Measurements from ENCODE around the gene ZC3H7B.
"Not testable (repeated sequence)": the region's sequence is repeated elsewhere in the genome, so short reads cannot be mapped to it uniquely, and the experiment has no call there.

Gene ZC3H7B

DNA sequence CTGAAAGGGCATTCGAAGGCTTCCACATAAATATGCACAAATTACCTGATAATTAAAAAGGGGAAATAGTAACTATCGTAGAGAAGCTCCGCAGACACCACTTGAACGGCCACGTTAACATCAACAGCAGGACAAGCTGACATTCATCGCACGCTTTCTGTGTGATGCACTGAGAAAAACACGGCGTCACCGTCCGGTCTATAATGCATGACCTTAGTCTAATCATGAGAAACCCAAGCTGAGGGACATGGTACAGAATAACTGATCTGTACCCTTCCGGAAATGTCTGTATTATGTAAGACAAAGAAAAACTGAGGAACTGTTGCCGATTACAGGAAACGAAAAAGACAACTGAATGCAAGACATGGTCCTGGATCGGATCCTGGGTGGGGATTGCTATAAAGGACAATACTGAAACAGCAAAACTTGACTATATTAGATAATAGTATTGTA, 14.7 kb upstream of the ZC3H7B start:
- TF ChIP-seq, protein P1, sequence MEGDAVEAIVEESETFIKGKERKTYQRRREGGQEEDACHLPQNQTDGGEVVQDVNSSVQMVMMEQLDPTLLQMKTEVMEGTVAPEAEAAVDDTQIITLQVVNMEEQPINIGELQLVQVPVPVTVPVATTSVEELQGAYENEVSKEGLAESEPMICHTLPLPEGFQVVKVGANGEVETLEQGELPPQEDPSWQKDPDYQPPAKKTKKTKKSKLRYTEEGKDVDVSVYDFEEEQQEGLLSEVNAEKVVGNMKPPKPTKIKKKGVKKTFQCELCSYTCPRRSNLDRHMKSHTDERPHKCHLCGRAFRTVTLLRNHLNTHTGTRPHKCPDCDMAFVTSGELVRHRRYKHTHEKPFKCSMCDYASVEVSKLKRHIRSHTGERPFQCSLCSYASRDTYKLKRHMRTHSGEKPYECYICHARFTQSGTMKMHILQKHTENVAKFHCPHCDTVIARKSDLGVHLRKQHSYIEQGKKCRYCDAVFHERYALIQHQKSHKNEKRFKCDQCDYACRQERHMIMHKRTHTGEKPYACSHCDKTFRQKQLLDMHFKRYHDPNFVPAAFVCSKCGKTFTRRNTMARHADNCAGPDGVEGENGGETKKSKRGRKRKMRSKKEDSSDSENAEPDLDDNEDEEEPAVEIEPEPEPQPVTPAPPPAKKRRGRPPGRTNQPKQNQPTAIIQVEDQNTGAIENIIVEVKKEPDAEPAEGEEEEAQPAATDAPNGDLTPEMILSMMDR (IDR thresholded peaks at IDR 0.05; ENCODE audit: extremely low read depth, missing control alignments) = no peak
- DNase-seq (ENCODE audit: low spot score) = peak; percentile 48

DNA sequence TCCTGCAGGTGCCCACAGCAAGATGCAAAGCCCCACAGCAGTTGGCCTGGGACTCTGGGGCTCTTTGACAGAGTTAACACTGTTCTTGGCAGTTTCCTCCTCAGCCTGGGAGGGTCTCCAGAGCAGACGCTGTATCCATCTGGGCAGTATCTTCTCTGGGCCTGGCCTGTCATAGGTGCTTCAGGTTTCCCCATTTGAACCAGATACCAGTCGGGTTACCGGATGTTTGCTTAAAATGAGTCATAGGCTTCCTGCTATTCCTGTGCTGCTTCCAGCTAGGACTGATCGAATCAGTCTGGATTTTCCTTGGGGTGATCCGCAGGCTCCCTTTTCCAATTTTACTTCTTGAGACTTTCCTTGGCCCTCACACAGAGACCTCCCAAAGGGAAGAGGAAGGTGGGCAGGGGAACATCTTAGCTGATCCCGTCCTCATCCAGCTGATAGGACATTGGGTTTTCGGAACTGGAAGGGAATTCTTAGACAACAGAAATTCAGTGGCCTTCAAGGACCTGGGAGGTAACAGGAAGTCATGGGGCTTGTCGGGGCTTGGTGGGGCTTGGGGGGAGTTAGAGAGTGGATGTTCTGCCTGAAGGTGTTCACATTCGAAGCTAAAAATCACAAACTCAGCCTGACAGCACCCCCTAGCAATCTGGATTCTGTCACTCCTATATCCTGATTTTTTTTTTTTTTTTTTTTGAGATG, 12.9 kb upstream of the ZC3H7B start:
- TF ChIP-seq, protein P1 (IDR thresholded peaks at IDR 0.05; ENCODE audit: extremely low read depth, missing control alignments) = no peak
- DNase-seq (ENCODE audit: low spot score) = no peak

DNA sequence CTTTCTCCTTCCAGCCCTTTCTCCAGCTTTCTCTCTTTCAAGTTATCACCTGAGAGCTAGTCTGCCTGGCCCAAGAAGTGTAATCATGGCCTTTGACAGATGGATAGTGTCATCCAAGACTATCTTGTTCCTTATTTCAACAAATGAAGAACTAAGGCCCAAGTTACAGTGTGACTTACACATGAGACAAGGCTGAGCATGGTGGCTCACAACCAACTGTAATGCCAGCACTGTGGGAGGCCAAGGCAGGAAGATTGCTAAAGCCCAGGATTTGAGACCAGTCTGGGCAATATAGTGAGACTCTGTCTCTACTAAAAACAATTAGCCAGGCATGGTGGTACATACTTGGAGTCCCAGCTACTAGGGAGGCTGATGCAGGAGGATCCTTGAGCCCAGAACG, 11.7 kb upstream of the ZC3H7B start:
- no peak for DNase-seq (ENCODE audit: low spot score)
- TF ChIP-seq, protein P1 (IDR thresholded peaks at IDR 0.05; ENCODE audit: extremely low read depth, missing control alignments) = no peak

DNA sequence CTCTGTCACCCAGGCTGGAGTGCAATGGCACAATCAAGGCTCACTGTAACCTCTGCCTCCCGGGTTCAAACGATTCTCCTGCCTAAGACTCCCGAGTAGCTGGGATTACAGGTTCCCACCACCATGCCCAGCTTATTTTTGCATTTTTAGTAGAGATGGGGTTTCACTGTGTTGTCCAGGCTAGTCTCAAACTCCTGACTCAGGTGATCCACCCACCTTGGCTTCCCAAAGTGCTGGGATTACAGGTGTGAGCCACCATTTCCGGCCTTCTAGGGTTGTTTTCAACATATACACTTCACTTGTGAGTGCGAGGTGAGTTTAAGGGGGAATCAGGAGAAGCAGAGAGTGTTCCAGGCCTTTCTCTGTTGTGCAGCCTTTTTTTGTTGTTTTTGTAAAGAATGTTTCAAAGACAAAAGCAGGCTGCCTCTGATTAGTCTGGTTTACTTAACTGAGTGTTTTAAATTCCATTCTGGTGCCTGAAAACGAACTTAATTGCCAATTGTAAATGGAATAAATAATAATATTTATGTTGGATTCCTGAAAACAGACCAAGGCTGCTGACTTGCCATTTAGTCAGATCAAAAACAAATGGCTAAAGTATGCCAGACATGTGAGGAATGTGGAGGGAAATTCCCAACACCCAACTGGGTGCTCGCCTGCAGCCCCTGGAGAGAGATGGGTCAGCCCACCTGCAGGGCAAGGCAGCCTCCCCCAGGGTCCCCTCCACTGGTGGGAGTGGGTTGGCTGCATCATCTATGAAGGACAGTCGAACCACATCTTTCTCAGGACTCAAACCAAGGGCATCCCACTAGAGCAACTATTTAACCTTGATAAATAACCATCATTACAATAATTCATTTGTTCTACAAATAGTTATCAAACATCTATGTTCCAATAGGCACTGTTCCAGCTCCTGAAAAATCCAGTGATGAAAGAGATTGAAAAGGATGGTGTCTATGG, 10.8 kb upstream of the ZC3H7B start:
- DNase-seq (ENCODE audit: low spot score) = no peak
- TF ChIP-seq, protein P1 (IDR thresholded peaks at IDR 0.05; ENCODE audit: extremely low read depth, missing control alignments) = no peak

DNA sequence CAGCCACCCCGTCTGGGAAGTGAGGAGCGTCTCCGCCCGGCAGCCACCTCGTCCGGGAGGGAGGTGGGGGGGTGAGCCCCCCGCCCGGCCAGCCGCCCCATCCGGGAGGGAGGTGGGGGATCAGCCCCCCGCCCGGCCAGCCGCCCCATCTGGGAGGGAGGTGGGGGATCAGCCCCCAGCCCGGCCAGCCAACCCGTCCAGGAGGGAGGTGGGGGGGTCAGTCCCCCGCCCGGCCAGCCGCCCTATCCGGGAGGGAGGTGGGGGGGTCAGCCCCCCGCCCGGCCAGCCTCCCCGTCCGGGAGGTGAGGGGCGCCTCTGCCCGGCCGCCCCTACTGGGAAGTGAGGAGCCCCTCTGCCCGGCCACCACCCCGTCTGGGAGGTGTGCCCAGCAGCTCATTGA, 6.5 kb upstream of the ZC3H7B start:
- DNase-seq (ENCODE audit: low spot score) = not testable (repeated sequence)

DNA sequence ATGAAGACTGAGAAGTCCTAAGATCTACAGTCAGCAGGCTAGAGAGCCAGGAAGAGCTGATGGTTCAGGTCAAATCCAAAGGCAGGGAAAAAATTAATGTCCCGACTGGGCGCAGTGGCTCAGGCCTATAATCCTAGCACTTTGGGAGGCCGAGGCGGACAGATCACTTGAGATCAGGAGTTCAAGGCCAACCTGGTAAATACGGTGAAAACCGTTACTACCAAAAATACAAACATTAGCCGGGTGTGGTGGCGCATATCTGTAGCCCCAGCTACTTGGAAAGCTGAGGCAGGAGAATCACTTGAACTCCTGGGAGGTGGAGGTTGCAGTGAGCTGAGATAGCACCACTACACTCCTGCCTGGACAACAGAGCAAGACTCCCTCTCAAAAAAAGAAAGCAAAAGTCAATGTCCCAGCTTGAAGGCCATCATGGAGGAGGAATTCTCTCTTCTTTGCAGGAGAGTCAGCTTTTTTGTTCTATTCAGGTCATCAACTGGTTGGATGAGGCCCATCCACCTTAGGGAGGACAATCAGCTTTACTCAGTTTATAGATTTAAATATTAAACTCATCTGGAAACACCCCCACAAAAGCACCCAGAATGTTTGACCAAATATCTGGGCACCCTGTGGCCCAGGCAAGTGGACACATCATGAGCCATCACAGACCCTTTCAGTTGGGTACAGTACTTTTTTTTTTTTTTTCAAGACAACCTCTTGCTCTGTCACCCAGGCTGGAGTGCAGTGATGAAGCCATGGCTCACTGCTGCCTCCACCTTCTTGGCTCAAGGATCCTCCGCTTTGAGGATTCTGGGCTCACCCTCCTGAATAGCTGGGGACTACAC, 4.3 kb upstream of the ZC3H7B start:
- TF ChIP-seq, protein P1 (IDR thresholded peaks at IDR 0.05; ENCODE audit: extremely low read depth, missing control alignments) = no peak
- DNase-seq (ENCODE audit: low spot score) = no peak

DNA sequence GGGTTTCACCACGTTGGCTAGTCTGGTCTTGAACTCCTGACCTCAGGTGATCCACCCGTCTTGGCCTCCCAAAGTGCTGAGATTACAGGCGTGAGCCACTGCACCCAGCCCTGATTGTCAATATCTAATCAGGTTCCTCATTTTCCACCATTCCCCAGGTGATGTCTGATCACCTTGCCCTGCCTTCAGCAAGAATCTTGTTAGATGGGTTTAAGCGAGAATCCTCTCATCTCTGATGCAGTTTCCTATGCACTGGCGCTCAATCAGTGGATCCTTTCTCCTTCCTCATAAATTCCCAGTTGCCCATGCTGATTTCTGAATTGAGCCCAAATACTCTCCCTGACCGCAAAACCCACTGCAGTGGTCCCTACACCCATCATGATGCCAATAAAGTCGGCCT, 664 bp upstream of the ZC3H7B start:
- no peak for DNase-seq (ENCODE audit: low spot score)
- TF ChIP-seq, protein P1 (IDR thresholded peaks at IDR 0.05; ENCODE audit: extremely low read depth, missing control alignments) = no peak
